ENCODE measurements around the gene CABS1. TPM values are rescaled to one million over a fixed set of nuclear protein-coding genes. Genes with fewer than 3 reads are reported as not detected.

Gene CABS1
- polyA plus RNA-seq, 4 donors = not detected

- DNase-seq (peak in 1 of 2 donors; percentile 61), FAIRE-seq (no peak)
- Histone ChIP-seq H3K4me3 (ENCODE audit: low read depth in 1 of 3, low read length in 3 of 3) (no peak overlapping the region), H3K4me1 (ENCODE audit: control insufficient read depth in 3 of 3, insufficient read depth in 2 of 3, low read depth in 1 of 3, low read length in 2 of 3) (no peaks in the 10 kb centered on the region), H3K27me3 (ENCODE audit: control insufficient read depth in 3 of 3, insufficient read depth in 3 of 3, low read length in 3 of 3) (no peaks in the 10 kb centered on the region), H3K36me3 (ENCODE audit: control insufficient read depth in 3 of 3, insufficient read depth in 2 of 3, low read depth in 1 of 3, low read length in 3 of 3) (no peaks in the 10 kb centered on the region), H3K9me3 (ENCODE audit: control insufficient read depth in 2 of 2, insufficient read depth in 1 of 2, low read depth in 1 of 2, low read length in 1 of 2) (no peaks in the 10 kb centered on the region), H3K27ac (ENCODE audit: low read depth in 1 of 3, low read length in 2 of 3) (no peak overlapping the region)
- 13 to 44% (median 24%) methylated on average over 2 of the region's 2 CpGs for whole genome bisulfite sequencing, 3 donors
Observed at GRCh38 chr4:70306076-70306475, 28.7 kb upstream of the CABS1 start.

GRCh38 chr4:70313736-70314135 is 21.0 kb upstream of the CABS1 start:
- Histone ChIP-seq H3K4me3 (ENCODE audit: low read depth in 1 of 3, low read length in 3 of 3) (no peak overlapping the region), H3K36me3 (ENCODE audit: control insufficient read depth in 3 of 3, insufficient read depth in 2 of 3, low read depth in 1 of 3, low read length in 3 of 3) (no peaks in the 10 kb centered on the region), H3K27ac (ENCODE audit: low read depth in 1 of 3, low read length in 2 of 3) (no peak overlapping the region), H3K27me3 (ENCODE audit: control insufficient read depth in 3 of 3, insufficient read depth in 3 of 3, low read length in 3 of 3) (no peaks in the 10 kb centered on the region), H3K4me1 (ENCODE audit: control insufficient read depth in 3 of 3, insufficient read depth in 2 of 3, low read depth in 1 of 3, low read length in 2 of 3) (no peaks in the 10 kb centered on the region), H3K9me3 (ENCODE audit: control insufficient read depth in 2 of 2, insufficient read depth in 1 of 2, low read depth in 1 of 2, low read length in 1 of 2) (no peaks in the 10 kb centered on the region)
- FAIRE-seq = no peak
- no peak for DNase-seq

DNA sequence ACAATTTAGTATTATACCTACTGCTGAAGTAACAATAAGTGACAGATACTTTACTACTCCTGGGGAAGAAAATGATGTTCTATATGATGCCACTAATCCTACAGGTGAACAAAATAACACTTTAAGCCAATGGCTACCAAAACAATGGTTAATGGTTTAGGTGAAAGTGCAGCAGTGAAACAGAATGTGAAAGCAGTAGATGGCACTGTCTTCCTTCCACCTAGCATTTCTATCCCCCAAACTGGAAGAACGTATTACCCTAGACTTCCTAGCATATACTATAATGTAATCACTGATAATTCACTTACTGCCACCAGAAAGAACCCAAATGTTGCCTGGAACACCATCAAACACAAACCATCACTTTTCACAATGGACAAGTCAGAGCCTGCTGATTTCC is 18.9 kb upstream of the CABS1 start:
- Histone ChIP-seq H3K9me3 (ENCODE audit: control insufficient read depth in 2 of 2, insufficient read depth in 1 of 2, low read depth in 1 of 2, low read length in 1 of 2) (no peaks in the 10 kb centered on the region), H3K27me3 (ENCODE audit: control insufficient read depth in 3 of 3, insufficient read depth in 3 of 3, low read length in 3 of 3) (no peaks in the 10 kb centered on the region), H3K4me1 (ENCODE audit: control insufficient read depth in 3 of 3, insufficient read depth in 2 of 3, low read depth in 1 of 3, low read length in 2 of 3) (no peaks in the 10 kb centered on the region), H3K27ac (ENCODE audit: low read depth in 1 of 3, low read length in 2 of 3) (no peak overlapping the region), H3K4me3 (ENCODE audit: low read depth in 1 of 3, low read length in 3 of 3) (no peak overlapping the region), H3K36me3 (ENCODE audit: control insufficient read depth in 3 of 3, insufficient read depth in 2 of 3, low read depth in 1 of 3, low read length in 3 of 3) (no peaks in the 10 kb centered on the region)
- DNase-seq (no peak), FAIRE-seq (no peak)
- WGBS, 3 donors = 21 to 39% (median 35%) methylated on average over 1 of the region's 1 CpG

DNA sequence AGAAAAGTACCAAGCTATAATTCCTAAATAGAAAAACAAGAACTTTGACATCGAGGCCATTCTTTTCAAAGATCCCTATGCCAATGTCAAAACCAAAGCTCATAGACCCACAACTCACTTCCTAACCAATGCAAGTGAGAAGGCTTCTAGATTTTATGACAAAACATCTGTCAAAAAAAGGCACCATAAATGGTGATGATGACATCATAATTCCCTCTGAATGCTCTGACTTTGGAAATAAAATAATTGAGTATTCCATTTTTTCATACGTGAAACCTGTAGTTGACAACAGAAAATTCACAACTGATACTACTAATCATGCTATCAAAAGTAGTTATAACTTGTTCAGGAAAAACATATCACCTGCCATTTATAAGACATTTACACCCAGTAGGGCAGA is 8.7 kb upstream of the CABS1 start:
- no peaks in the 10 kb centered on the region for H3K36me3 ChIP-seq (ENCODE audit: control insufficient read depth in 3 of 3, insufficient read depth in 2 of 3, low read depth in 1 of 3, low read length in 3 of 3)
- no peaks in the 10 kb centered on the region for H3K9me3 ChIP-seq (ENCODE audit: control insufficient read depth in 2 of 2, insufficient read depth in 1 of 2, low read depth in 1 of 2, low read length in 1 of 2)
- no peaks in the 10 kb centered on the region for H3K4me1 ChIP-seq (ENCODE audit: control insufficient read depth in 3 of 3, insufficient read depth in 2 of 3, low read depth in 1 of 3, low read length in 2 of 3)
- H3K4me3 ChIP-seq (ENCODE audit: low read depth in 1 of 3, low read length in 3 of 3) = no peak overlapping the region
- 84 to 90% (median 84%) methylated on average over 2 of the region's 2 CpGs for WGBS, 3 donors
- FAIRE-seq = no peak
- no peaks in the 10 kb centered on the region for H3K27me3 ChIP-seq (ENCODE audit: control insufficient read depth in 3 of 3, insufficient read depth in 3 of 3, low read length in 3 of 3)
- no peak overlapping the region for H3K27ac ChIP-seq (ENCODE audit: low read depth in 1 of 3, low read length in 2 of 3)
- no peak for DNase-seq

DNA sequence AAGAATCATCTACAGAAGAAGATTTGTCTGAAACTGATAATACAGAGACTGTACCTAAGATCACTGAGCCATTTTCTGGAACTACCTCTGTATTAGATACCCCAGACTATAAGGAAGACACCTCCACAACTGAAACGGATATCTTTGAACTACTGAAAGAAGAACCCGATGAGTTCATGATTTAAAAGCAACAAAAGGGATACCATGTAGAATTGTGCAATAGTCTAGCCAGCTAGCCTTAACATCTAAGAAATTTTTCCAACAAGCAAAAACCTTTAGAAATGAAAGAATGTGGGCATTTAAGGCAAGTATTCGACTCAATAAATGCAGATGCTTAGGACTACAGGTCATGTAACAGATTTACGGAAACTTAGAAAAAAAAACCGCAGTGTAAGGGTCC is 1.3 kb downstream of the CABS1 start:
- no peak overlapping the region for H3K27ac ChIP-seq (ENCODE audit: low read depth in 1 of 3, low read length in 2 of 3)
- no peaks in the 10 kb centered on the region for H3K9me3 ChIP-seq (ENCODE audit: control insufficient read depth in 2 of 2, insufficient read depth in 1 of 2, low read depth in 1 of 2, low read length in 1 of 2)
- H3K4me3 ChIP-seq (ENCODE audit: low read depth in 1 of 3, low read length in 3 of 3) = no peak overlapping the region
- DNase-seq = no peak
- no peaks in the 10 kb centered on the region for H3K36me3 ChIP-seq (ENCODE audit: control insufficient read depth in 3 of 3, insufficient read depth in 2 of 3, low read depth in 1 of 3, low read length in 3 of 3)
- WGBS, 3 donors = 86 to 88% (median 88%) methylated on average over 5 of the region's 5 CpGs
- FAIRE-seq = no peak
- no peaks in the 10 kb centered on the region for H3K4me1 ChIP-seq (ENCODE audit: control insufficient read depth in 3 of 3, insufficient read depth in 2 of 3, low read depth in 1 of 3, low read length in 2 of 3)
- H3K27me3 ChIP-seq (ENCODE audit: control insufficient read depth in 3 of 3, insufficient read depth in 3 of 3, low read length in 3 of 3) = no peaks in the 10 kb centered on the region

DNA sequence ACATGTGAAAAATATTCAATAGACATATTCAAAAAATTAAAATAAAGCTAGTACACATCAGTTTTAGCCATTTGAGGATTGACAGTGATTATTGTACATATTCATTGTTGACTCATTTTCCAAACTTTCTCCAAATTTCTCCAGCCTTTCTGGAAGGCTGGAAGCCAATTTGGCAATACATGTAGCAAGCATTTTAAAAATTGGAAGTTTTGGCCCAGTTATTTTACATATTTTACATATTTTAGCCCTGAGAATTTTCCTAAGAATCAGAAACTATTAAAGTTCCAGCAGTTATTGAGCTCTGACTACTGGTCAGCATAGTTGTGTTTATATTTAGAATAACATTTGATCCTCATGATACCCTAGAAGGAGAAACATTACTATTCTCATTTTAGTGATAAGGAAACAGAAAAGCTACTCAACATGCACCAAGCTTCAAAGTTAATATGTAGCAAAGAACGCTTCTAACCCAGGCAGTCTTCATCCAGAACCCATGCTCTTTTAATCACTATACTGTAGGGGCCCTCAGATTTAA is 3.2 kb downstream of the CABS1 start:
- FAIRE-seq = no peak
- WGBS, 3 donors = 71 to 93% (median 88%) methylated on average over 1 of the region's 1 CpG

GRCh38 chr4:70356185-70356584 is 21.4 kb downstream of the CABS1 start:
- no peak overlapping the region for H3K4me3 ChIP-seq (ENCODE audit: low read depth in 1 of 3, low read length in 3 of 3)
- no peaks in the 10 kb centered on the region for H3K27me3 ChIP-seq (ENCODE audit: control insufficient read depth in 3 of 3, insufficient read depth in 3 of 3, low read length in 3 of 3)
- H3K36me3 ChIP-seq (ENCODE audit: control insufficient read depth in 3 of 3, insufficient read depth in 2 of 3, low read depth in 1 of 3, low read length in 3 of 3) = no peaks in the 10 kb centered on the region
- H3K4me1 ChIP-seq (ENCODE audit: control insufficient read depth in 3 of 3, insufficient read depth in 2 of 3, low read depth in 1 of 3, low read length in 2 of 3) = no peaks in the 10 kb centered on the region
- DNase-seq (no peak), FAIRE-seq (no peak)
- 65 to 74% (median 70%) methylated on average over 1 of the region's 1 CpG for WGBS, 3 donors
- H3K9me3 ChIP-seq (ENCODE audit: control insufficient read depth in 2 of 2, insufficient read depth in 1 of 2, low read depth in 1 of 2, low read length in 1 of 2) = no peaks in the 10 kb centered on the region
- no peak overlapping the region for H3K27ac ChIP-seq (ENCODE audit: low read depth in 1 of 3, low read length in 2 of 3)

More for the DNA sequence above, 3.2 kb downstream of the CABS1 start:
- H3K27ac ChIP-seq (ENCODE audit: low read depth in 1 of 3, low read length in 2 of 3) = no peak overlapping the region
- no peaks in the 10 kb centered on the region for H3K27me3 ChIP-seq (ENCODE audit: control insufficient read depth in 3 of 3, insufficient read depth in 3 of 3, low read length in 3 of 3)
- DNase-seq = no peak
- H3K4me1 ChIP-seq (ENCODE audit: control insufficient read depth in 3 of 3, insufficient read depth in 2 of 3, low read depth in 1 of 3, low read length in 2 of 3) = no peaks in the 10 kb centered on the region
- H3K4me3 ChIP-seq (ENCODE audit: low read depth in 1 of 3, low read length in 3 of 3) = no peak overlapping the region
- H3K9me3 ChIP-seq (ENCODE audit: control insufficient read depth in 2 of 2, insufficient read depth in 1 of 2, low read depth in 1 of 2, low read length in 1 of 2) = no peaks in the 10 kb centered on the region
- H3K36me3 ChIP-seq (ENCODE audit: control insufficient read depth in 3 of 3, insufficient read depth in 2 of 3, low read depth in 1 of 3, low read length in 3 of 3) = no peaks in the 10 kb centered on the region

- 51 to 74% (median 62%) methylated on average over 3 of the region's 3 CpGs for WGBS, 3 donors
- H3K27me3 ChIP-seq (ENCODE audit: control insufficient read depth in 3 of 3, insufficient read depth in 3 of 3, low read length in 3 of 3) = no peaks in the 10 kb centered on the region
- H3K4me1 ChIP-seq (ENCODE audit: control insufficient read depth in 3 of 3, insufficient read depth in 2 of 3, low read depth in 1 of 3, low read length in 2 of 3) = no peaks in the 10 kb centered on the region
- DNase-seq = no peak
- H3K4me3 ChIP-seq (ENCODE audit: low read depth in 1 of 3, low read length in 3 of 3) = no peak overlapping the region
- H3K9me3 ChIP-seq (ENCODE audit: control insufficient read depth in 2 of 2, insufficient read depth in 1 of 2, low read depth in 1 of 2, low read length in 1 of 2) = no peaks in the 10 kb centered on the region
- no peaks in the 10 kb centered on the region for H3K36me3 ChIP-seq (ENCODE audit: control insufficient read depth in 3 of 3, insufficient read depth in 2 of 3, low read depth in 1 of 3, low read length in 3 of 3)
- no peak overlapping the region for H3K27ac ChIP-seq (ENCODE audit: low read depth in 1 of 3, low read length in 2 of 3)
- no peak for FAIRE-seq
Observed at GRCh38 chr4:70359115-70359661, 24.4 kb downstream of the CABS1 start.

DNA sequence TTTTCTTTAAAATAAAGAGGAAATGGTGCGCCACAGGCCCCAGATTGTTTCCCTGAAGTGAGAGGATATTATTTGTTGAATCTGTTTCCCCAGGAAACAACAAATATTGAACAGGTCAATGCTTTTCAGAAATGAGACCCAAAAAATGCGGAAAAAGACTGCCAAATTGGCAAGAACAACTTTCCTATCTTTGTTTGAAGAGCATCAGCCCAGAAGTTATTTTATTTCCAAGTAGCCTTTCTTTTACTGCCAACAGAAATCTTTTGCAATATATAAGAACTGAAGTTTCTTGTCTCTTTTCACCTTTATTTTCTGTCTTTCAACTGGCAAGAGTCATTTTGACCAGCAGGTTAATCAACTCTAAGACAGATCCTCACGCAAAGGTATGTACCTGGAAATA is 25.7 kb downstream of the CABS1 start, which contains the start of gene SMR3A:
TSS of gene SMR3A (plus strand) at position 301 of the 400 bp plus-strand sequence. CDS start 1,356 bp downstream, outside the sequence.
- Histone ChIP-seq H3K9me3 (ENCODE audit: control insufficient read depth in 2 of 2, insufficient read depth in 1 of 2, low read depth in 1 of 2, low read length in 1 of 2) (no peaks in the 10 kb centered on the region), H3K27me3 (ENCODE audit: control insufficient read depth in 3 of 3, insufficient read depth in 3 of 3, low read length in 3 of 3) (no peaks in the 10 kb centered on the region), H3K36me3 (ENCODE audit: control insufficient read depth in 3 of 3, insufficient read depth in 2 of 3, low read depth in 1 of 3, low read length in 3 of 3) (no peaks in the 10 kb centered on the region), H3K4me1 (ENCODE audit: control insufficient read depth in 3 of 3, insufficient read depth in 2 of 3, low read depth in 1 of 3, low read length in 2 of 3) (no peaks in the 10 kb centered on the region), H3K4me3 (ENCODE audit: low read depth in 1 of 3, low read length in 3 of 3) (no peak within 1 kb of the TSS), H3K27ac (ENCODE audit: low read depth in 1 of 3, low read length in 2 of 3) (no peak within 1 kb of the TSS)
- DNase-seq (no peak), FAIRE-seq (no peak)
- WGBS, 3 donors = 64 to 90% (median 83%) methylated on average over 3 of the region's 3 CpGs

All from small intestine (tissue), 7 donors.